IMR-90 (cell line): ENCODE measurements around the gene TPX2. TPM values are rescaled to one million over a fixed set of nuclear protein-coding genes. Genes with fewer than 3 reads are reported as not detected.
A peak's percentile ranks its signal among the peaks of the same experiment; 100 is the strongest.

ENCODE experiments used
- POLR2A ChIP-seq: IDR thresholded peaks from 2 replicates; pipeline ENCODE4 v1.6.1; 2012; ENCODE audit warnings: mild to moderate bottlenecking, low read depth, low read length
- RCOR1 ChIP-seq: IDR thresholded peaks from 2 replicates; pipeline ENCODE4 v1.6.1; 2012; ENCODE audit warnings: mild to moderate bottlenecking, low read length, improper control_type of control experiment; ENCODE audit not compliant: insufficient replicate concordance
- polyA plus RNA-seq, 3 experiments: library from polyadenylated mRNA; depleted of rRNA; stranded (reverse); fragments of >200 nt; gene quantifications; 2 replicates each; pipeline ENCODE4 v1.2.3, GENCODE V29; 2012; ENCODE audit warnings: low replicate concordance in 1 of 3
- total RNA-seq: library from RNA; depleted of rRNA; stranded (reverse); fragments of >200 nt; gene quantifications from 2 replicates; pipeline ENCODE4 v1.2.3, GENCODE V29; 2012
- TF ChIP-seq, protein P1 (sequence below): conservative IDR thresholded peaks from 2 replicates; pipeline ENCODE4 v1.5.1; 2012; ENCODE audit warnings: mild to moderate bottlenecking, low read depth, low read length, improper control_type of control experiment

TPX2 gene
- total and polyA plus RNA-seq, 2 of the 4 experiments (the other 2 are of a cell fraction), result 28.5 to 72.2 TPM

DNA sequence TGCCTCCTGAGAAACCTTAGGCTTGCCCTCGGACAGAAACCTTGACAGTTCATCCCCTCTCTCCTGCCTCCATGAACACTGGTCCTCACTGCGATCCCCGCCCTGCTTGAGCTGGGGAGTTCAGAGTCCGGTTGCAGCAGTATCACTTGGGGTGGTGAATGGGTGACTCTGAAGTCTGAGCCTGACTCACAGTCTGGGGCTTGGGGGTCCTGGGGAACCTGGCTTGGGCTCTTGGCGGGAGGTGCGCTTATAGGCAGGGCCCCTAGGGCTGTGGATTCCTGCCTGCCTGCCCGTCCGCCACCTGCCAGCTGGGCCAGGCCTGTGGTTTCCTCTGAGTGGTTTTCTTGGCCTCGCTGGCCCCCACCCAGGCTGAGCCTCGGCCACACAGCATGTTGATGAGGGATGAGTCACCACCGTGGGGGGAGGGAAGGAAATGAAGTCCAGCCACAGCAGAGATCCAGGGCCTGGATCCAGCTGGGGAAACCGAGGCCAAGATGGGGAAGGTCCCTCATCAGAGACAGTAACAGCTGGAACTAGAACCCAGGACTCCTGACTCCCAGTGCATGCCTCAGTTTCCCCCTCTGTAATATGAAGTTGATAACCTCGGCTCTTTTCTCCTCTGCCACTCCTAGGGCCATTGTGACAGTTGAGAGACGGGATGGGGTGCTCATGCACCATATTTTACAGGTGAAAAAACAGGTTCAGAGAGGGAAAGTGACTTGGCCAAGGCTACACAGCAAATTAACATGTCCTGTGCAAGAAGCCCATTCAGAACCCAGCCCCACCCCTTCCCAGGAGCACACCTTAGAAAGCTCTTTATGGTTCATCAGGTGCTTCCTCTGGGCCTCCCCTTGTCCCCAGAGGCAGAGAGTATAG, 97.1 kb downstream of the TPX2 start (continued):
- TF ChIP-seq, protein P1, sequence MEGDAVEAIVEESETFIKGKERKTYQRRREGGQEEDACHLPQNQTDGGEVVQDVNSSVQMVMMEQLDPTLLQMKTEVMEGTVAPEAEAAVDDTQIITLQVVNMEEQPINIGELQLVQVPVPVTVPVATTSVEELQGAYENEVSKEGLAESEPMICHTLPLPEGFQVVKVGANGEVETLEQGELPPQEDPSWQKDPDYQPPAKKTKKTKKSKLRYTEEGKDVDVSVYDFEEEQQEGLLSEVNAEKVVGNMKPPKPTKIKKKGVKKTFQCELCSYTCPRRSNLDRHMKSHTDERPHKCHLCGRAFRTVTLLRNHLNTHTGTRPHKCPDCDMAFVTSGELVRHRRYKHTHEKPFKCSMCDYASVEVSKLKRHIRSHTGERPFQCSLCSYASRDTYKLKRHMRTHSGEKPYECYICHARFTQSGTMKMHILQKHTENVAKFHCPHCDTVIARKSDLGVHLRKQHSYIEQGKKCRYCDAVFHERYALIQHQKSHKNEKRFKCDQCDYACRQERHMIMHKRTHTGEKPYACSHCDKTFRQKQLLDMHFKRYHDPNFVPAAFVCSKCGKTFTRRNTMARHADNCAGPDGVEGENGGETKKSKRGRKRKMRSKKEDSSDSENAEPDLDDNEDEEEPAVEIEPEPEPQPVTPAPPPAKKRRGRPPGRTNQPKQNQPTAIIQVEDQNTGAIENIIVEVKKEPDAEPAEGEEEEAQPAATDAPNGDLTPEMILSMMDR, result no peak
- TF ChIP-seq RCOR1 (peak; percentile 99), POLR2A (no peak)
